GM18505 (cell line): ENCODE data around the gene ITGB5.

ENCODE experiments used
- ATAC-seq: cut with Tn5 transposase; IDR thresholded peaks from one replicate; pipeline ENCODE4 v1.9.1; 2021; ENCODE audit not compliant: unreplicated experiment
- POLR2A ChIP-seq: IDR thresholded peaks from 4 replicates; pipeline ENCODE4 v1.6.1; 2011; ENCODE audit warnings: borderline replicate concordance; ENCODE audit not compliant: insufficient read depth, insufficient read length; ENCODE audit errors: extremely low read depth

ITGB5 gene

GRCh38 chr3:124916837-124917409 lies 29.8 kb upstream of the ITGB5 start:
- no peak for TF ChIP-seq POLR2A
- no peak for ATAC-seq

GRCh38 chr3:124915254-124915653 lies 28.1 kb upstream of the ITGB5 start:
- ATAC-seq = no peak
- no peak for TF ChIP-seq POLR2A

- no peak for ATAC-seq
- TF ChIP-seq POLR2A = no peak
Measured at GRCh38 chr3:124907957-124908356, 20.8 kb upstream of the ITGB5 start.

- no peak for ATAC-seq
- TF ChIP-seq POLR2A = no peak
Measured at GRCh38 chr3:124904835-124905492, 17.8 kb upstream of the ITGB5 start.

GRCh38 chr3:124903896-124904834 lies 17.0 kb upstream of the ITGB5 start:
- no peak for TF ChIP-seq POLR2A
- no peak for ATAC-seq

- TF ChIP-seq POLR2A = no peak
- ATAC-seq = no peak
Measured at GRCh38 chr3:124896824-124897526, 9.8 kb upstream of the ITGB5 start.

GRCh38 chr3:124895756-124896155 lies 8.6 kb upstream of the ITGB5 start:
- no peak for TF ChIP-seq POLR2A
- ATAC-seq = no peak

GRCh38 chr3:124893526-124893925 lies 6.4 kb upstream of the ITGB5 start:
- no peak for TF ChIP-seq POLR2A
- ATAC-seq = no peak

GRCh38 chr3:124890573-124891190 lies 3.5 kb upstream of the ITGB5 start:
- TF ChIP-seq POLR2A = no peak
- no peak for ATAC-seq

- TF ChIP-seq POLR2A = no peak
- ATAC-seq = no peak
Measured at GRCh38 chr3:124888482-124889441, 1.6 kb upstream of the ITGB5 start.

GRCh38 chr3:124887932-124888298 lies 750 bp upstream of the ITGB5 start:
- no peak for ATAC-seq
- no peak for TF ChIP-seq POLR2A
